T-helper 22 cell (primary cell): ENCODE data around the gene SMCO4.
A peak's percentile ranks its signal among the peaks of the same experiment; 100 is the strongest.
"Not testable (repeated sequence)": the region's sequence is repeated elsewhere in the genome, so short reads cannot be mapped to it uniquely, and the experiment has no call there.

Experiments used
- DNase-seq: peaks from one replicate; pipeline ENCODE4 v3.0.0-alpha.2; 2020; ENCODE audit warnings: low read depth

SMCO4 gene

DNA sequence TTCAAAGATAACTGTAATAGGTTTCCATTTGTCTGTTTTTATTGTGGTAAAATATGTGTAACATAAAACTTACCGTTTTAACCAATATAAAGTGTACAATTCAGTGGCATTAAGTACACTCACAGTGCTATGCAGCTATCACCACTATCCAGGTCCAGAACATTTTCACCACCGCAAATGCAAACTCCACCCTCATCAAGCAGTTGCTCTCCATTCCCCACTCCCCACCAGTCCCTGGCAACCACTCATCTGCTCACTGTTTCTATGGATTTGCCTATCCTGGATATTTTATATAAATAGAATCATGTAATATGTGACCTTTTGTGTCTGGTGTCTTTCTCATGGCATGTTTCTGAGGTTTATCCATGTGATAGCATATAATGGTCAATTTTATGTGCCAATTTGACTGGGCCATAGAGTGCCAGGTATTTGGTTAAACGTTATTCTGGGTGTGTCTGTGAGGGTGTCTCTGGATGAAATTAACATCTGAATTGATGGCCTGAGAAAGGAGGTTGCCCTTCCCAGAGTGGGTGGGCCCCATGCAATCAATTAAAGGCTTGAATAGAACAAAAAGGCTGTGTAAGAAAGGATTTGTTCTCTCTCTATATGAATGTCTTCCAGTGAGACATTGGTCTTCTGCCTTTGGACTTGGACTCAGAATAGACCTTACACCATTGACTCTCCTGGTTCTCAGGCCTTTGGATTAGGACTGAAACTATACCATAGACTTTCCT is 17.2 kb upstream of the SMCO4 start:
- no peak for DNase-seq

DNA sequence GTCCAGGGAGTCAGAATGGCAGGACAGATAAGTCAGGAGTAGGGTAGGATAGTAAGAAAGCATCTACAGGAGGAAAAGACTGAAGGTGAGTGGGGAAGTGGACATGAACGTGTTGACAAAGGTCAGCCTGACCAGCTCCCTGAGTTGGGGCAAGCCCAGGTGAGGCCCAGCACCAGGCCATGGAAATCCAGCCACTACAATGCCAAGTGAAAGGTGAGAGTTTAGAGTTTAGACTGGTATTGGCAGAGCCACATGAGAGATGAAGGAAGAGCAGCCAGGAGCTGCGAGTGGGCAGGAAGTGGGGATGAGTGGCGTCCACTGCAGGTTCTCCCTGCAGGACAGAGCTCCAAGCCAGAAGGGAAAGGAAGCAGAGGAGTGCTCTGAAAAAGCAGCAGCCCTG is 16.5 kb upstream of the SMCO4 start:
- DNase-seq = no peak

DNA sequence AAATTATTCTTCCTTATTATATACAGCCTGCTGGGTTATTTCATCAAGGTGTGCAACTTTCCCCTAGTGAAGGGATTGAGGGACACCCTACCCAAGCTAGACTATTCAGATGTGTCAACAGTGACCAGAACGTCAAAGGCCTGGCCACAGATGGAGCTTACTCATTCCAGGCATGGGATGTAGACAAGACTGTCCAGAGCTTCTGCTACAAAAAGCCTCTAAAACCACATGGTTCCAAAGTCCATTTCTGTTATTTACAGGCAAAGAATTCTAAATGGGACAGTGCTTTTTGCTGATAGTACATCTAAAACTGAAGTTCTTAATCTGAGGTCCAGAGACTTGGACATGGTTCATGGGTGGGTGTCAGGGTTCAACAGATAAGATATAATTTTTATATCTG is 9.7 kb upstream of the SMCO4 start:
- no peak for DNase-seq

DNA sequence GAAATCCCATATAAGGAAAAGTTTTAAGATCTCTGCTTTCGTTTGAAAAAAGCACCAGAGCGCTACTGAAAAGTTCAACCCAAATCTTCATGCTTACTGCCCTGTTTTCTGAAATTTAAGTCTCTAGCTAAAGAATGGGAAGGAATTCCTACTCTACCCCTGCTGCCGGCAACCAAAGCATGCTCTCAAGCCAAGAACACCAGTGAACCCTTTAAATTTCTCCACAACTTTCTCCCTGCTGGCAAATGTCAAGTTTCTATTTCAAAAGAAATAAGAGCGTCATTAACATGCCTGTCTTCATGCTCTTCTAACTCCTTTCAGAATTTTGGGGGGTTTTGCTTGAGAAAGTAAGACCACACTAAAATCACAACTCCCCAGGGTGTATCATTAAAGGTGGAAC is 6.8 kb upstream of the SMCO4 start:
- no peak for DNase-seq

DNA sequence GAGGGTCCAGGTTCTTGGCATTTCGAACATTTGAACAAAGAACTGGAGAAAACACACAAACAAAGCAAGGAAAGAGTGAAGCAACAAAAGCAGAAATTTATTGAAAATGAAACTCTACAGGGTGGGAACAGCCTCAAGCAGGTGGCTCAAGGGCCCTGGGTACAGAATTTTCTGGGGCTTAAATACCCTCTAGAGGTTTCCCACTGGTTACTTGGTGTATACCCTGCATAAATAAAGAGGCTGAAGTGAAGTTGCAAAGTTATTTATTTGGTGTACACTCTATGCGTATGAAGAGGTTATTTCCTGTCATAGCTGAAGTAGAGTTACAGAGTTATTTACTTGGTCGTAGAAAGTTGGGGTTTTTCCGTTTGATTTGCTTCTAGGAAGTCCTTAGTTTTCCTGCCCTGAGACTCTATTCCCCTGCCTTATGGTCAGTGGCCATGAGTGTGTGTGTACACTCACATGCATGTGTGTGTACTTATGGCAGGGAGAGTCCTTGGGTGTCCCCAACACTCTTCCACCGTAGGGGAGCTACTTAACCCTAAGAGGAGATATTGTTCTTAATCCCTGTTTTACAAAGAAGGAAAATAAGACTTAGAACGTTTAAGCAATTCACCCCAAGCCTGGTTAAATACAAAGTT is 5.6 kb upstream of the SMCO4 start:
- no peak for DNase-seq

DNA sequence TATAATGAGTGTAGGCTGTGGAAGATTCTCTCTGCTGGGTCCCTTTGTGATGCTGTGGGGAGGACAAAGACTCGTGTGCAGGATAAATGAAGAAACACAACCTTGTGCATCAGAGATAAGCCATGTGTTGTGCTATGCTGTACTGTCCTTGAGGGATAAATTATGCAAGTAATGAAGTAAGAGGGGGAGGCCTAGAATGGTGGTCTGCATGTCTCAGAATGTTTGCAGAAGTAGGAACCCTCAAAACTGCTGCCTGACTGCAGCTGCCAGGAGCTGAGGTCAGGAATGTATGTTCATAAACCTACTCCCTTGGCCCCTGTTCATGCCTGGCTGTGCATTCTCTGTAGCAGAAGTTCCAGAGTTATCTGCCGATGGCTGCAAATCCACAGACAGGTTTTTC is 4.6 kb upstream of the SMCO4 start:
- no peak for DNase-seq

DNA sequence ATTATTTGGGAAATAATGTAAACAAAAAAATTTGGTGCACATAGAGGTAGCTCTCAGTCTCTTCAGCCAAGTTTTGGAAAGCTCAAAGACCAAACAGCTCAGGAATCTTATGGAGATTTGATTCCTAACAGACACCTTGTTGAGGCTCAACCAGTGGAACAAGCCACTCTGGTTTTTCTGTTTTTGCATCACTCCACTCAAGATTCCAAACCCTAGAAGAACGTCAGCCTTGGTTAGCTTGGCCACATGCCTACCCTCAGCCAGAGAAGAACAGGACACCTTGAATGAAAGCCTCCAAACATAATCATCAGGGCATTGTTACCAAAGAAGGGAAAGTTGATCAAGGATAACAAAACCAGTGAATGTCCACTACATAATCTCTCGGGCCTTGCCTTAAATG is 3.8 kb upstream of the SMCO4 start:
- no peak for DNase-seq

DNA sequence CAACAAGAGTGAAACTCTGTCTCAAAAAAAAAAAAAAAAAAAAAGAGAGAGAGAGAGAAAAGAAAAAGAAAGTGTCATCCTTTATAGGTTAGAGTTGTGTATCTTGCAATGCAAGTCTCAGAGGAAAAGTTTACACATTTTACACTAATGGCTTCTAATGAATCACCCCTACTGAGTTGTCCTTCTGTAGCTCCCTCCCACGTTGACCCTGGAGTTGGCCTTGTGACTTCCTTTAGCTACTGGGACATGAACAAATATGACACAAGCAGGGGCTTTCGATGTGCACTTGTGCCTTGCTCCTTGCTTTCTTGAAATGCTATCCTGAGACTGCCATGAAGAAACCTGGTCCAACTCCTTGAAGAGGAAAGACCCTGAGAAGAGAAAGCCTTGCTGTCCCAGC is 2.4 kb upstream of the SMCO4 start:
- no peak for DNase-seq

DNA sequence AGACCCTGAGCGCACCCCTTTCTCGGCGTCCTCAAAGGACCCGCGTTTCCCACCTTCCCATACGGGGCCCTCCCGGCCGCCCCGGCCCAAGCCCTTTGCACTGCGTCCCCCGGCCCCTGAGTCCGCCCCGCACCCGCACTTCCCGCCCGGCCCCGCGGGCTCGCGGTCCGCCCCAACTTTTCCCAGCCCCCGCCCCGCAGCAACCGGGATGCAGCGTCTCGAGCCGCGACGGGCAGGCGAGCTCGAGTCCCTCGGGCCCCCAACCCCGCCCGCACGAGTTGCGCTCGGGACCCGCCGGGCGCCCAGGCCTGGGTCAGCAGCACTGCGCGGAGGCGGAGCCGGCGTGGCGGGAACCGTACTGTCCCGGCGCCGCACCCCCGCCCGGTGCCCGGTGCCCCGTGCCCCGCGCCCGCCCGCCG is 371 bp downstream of the SMCO4 start:
- no peak for DNase-seq

DNA sequence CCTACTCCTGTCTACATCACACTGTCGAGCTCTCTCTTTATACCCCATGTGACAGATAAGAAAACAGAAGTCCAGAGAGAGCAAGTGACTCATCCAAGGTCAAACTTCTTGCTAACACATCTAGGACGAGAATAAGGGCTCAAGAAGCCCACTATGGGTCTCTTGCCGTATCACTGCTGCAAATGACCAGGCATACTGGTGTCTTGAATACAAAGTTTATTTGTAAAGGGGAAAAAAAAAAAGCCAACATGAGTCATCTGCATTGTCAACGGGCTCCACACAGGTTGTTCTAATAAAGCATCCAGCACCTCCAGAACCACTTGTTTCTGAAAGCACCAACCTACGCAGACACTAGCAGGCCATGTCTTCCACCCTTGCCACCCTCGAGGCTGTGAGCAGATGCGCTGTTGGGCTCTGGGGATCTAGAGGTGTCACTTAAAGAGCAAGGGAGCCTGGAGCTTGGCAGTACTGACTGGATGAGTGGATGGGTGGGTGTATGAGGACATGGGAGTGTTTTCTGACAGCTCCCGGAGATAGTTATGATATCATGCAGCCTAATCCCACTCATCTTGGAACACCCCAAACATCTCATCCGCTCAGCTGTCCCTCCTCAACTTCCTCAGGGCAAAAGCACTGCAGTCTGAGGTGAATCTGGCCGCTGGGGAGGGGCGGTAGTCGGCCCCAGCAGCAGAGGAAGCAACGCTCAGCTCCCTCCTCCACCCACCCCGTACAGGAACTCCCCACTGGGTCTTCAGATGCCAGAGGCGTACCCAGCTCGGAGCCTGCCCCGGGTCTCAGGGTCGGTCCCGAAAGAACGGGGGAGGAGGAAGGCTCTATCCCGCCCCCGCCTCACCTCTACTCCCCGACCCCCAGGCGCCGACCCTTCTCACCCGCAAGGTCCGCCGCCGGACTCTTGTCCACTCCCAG is 1.0 kb downstream of the SMCO4 start:
- DNase-seq = peak; percentile 20

DNA sequence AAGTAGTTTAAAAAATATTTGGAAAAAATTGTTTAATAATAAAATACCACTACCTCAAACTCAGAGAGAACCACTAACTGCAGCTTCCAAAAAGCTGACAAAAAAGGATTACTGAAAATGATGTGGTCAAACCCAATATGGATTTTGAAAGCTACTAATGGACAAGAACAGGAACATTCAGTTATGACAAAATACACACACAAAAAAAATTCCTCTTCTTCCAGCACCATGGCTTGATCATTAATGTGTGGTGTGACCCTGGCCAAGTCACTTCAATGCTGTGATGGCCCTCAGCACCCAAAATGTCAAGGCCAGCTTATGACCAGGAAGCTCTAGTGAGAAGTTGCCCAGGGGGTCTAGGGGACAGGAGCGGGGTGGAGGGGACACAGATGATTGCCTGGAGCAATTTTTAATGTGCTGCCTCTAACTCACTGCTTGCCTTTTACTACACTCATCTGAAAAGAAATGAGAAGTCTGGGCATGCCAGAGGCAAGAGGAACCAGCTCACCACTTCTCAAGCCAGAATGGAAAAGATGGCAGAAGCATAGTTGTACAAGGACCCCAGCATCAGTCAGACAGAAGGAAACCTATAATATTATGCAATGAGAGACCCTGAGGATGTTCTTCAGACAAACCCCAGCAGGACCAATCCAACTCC is 2.2 kb downstream of the SMCO4 start:
- DNase-seq = no peak

DNA sequence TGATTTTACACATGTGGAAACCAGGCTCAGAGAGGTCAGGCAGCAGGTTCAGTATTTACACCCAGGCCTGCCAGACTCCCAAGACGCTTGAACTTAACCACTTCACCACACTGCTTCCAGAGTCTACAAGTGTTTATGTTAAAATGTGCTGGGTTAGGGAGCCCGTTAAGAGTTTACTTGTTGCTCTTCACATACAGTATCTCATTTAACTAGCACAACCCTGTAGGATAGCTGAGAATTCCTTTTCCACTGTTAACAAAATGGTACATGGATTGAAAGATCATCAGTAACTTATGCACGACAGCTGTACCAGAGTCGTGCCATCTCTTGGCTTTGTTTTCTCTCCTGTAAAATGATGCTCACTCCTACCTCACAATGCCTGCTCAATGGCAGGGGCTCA is 2.9 kb downstream of the SMCO4 start:
- no peak for DNase-seq

DNA sequence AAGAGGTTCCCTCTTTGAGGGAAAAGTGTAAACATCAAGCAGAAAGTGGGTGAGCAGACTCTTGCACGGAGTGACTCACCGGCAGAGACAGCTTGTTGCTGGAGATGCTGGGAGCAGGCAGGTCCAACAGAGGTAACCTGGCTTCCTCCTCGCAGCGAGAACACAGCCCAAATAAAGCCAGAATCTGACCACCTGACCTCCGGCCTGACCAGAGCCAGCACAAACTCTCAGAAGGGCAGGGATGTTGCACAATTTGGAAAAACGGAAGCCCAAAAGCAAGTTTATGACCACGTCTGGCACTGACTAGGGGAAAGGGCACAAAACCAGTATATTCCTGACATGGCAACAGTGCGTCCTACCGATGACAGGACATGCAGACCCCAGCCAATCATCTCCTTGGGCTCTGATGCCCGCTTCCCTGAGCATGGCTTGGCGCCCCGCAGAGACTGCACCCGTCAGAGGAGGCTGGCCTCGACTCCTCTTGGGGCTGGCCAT is 5.4 kb downstream of the SMCO4 start:
- no peak for DNase-seq

DNA sequence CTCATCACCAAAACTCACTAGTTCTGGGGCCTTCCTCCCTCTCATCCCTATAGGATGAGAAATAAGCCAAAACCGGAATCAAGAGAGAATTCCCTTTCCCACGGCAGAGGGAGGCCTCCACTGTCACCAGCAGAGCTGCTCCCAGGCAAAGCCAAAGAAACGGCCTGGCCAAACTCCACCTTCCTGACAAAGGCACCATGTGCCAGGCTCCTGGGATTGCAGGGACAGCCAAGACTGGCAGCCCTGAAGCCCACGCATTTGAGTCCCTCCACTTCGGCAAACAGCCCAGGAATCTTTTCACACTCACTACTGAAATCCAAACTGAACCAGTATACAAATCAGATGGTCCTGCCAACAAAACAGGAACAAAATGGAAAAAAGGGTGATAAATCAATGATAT is 6.1 kb downstream of the SMCO4 start:
- DNase-seq = no peak

DNA sequence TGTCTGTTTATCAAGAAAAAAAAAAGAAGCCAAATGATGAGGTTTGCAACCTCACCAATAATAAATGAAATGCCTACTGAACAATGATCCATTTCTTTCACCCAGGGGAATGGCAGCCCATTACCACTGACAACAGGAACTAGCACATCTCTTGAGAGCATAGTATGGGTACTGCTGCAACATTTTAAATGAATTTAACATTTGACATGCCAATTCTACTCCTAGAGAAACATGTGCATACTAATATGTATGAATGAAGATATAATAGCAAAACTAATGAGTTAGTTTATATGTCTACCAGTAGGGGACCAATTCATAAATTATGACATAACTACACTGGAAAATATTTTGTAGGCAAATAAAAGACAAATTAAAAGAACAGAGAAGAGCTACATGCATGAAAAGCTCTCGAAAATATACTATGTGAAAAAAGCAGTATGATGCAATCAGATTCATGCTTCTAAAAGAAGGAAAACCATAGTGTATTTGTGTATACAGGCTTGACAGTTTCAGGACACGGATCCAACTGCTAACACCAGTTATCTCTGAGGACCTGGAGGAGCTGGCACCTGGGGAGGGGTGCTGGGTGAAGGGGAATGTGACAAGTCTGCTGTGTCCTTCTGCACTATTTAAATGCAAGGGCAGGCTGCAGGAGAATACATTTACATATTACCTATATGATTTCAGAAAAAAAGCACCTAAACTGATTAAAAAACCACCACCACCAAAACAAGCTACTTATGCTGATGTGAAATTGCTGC is 6.9 kb downstream of the SMCO4 start:
- DNase-seq = no peak

DNA sequence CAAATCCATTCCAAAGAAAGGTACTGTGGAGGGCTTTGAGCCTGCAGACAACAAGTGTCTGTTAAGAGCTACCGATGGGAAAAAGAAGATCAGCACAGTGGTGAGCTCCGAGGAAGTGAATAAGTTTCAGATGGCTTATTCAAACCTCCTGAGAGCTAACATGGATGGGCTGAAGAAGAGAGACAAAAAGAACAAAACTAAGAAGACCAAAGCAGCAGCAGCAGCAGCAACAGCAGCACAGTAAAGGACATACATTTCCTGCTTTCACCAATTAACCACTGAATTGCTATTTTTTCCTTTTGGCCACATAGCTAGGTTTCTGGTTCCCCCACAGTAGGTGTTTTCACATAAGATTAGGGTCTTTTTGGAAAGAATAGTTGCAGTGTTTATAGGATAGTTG is 7.6 kb downstream of the SMCO4 start:
- not testable (repeated sequence) for DNase-seq

DNA sequence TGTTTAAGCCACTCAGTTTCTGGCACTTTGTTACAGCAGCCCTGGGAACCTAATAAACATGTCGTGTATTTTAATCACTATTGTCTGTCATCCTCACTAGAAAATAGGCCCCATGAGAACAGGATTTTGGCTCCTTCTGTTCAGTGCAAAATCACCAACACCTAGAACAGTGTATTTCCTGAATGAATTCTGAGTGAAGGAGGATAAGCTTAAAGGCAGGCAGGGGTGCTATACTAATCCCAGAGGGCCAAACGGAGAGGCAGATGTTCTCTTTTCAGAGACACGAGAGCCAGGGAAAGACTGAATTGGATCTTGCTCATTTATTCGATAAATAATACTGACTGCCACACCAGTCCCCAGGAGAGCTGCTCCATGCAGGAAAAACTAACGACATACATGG is 10.4 kb downstream of the SMCO4 start:
- no peak for DNase-seq

DNA sequence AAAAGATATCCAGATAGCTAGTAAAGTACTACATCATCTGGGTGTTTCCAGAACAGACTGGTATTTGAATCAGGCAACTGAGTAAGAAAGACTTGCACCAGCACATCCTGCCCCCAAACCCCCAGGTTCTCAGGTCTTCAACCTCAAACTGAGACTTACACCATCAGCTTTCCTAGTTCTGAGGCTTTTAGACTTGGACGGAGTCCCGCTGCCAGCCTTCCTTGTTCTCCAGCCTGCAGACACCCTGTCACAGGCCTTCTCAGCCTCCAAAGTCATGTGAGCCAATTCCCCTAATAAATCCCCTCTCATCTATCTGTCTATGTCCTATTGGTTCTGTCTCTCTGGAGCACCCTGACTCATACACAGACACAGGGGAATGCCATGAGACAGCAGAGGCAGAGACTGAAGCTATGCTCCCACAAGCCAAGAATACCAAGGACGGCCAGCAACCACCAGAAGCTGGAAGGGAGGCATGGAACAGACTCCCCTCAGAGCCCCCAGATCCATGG is 10.9 kb downstream of the SMCO4 start:
- DNase-seq = no peak

DNA sequence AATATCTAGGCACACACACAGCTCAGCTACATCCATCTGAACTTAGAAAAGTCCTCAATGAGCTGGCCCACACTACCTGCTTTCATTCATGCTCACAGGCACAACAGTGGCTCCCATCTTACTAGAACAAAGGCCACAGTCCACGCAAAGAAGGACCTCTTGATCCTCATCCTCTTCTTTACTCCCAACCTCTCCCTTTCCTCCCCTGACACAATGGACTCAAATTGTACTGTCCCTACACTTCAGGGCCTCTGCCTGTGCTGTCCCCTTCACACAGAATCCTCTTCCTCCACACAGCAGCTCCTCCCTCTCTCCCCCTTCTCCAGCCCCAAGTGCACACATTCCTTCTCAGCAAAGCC is 12.7 kb downstream of the SMCO4 start:
- no peak for DNase-seq

DNA sequence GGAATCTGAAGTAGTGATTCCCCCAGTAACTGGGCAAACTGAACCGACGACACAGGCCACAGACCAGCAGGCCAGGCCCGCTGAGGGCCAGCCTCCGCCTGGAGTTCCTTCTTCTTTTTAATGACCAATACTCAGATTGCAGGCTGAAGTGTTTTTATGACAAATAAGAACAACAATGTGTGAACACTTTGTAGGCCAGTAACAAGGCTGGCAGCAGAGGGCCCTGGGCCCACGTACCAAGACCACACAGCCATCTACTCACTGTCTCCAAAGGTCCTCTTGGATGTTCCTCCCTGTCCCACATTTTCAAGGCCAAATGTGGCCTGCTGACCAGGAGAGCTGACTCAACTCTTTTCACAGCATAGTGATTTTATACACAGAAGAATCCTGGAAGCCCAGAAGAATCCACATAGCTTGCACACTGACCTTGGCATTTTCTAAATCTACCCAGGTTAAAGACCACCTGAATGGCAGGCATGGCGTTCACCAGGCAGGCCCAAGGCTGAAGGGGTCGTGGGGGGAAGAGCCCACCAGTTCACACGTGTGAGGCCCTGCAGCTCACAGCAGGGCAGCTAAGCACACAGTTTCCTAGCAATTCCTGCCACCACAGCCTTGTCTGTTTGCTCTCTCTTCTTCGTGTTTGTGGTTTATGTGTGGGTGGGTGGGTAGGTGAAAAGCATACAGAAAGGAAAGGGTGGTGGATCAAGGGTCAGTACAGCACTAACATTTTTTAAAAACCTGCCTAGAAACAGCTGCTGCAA is 13.3 kb downstream of the SMCO4 start:
- no peak for DNase-seq
